UCSD-AML1 (cell line): ENCODE data around the gene CNTN5.
"Not testable (repeated sequence)": the region's sequence is repeated elsewhere in the genome, so short reads cannot be mapped to it uniquely, and the experiment has no call there.

ENCODE experiments used
- DNase-seq: peaks from one replicate; lab custom pipeline; 2025; ENCODE audit not compliant: unreplicated experiment; lab: John Stamatoyannopoulos, UW

Gene CNTN5

GRCh38 chr11:100177651-100178050 is 1156.9 kb downstream of the CNTN5 start:
- DNase-seq, result no peak

- DNase-seq, result no peak
These were observed 1161.6 kb downstream of the CNTN5 start for GRCh38 chr11:100182350-100182749.

GRCh38 chr11:100182927-100183326 is 1162.2 kb downstream of the CNTN5 start:
- DNase-seq, result no peak

- no peak for DNase-seq
These were observed 1164.8 kb downstream of the CNTN5 start for GRCh38 chr11:100185588-100185987.

- DNase-seq, result no peak
These were observed 1167.5 kb downstream of the CNTN5 start for GRCh38 chr11:100188137-100188783.

GRCh38 chr11:100190395-100190794 is 1169.6 kb downstream of the CNTN5 start:
- DNase-seq, result no peak

GRCh38 chr11:100192181-100192580 is 1171.4 kb downstream of the CNTN5 start:
- DNase-seq, result no peak

- DNase-seq, result no peak
These were observed 1183.0 kb downstream of the CNTN5 start for GRCh38 chr11:100203789-100204188.

GRCh38 chr11:100205926-100206325 is 1185.2 kb downstream of the CNTN5 start:
- DNase-seq, result no peak

GRCh38 chr11:100208207-100208606 is 1187.5 kb downstream of the CNTN5 start:
- no peak for DNase-seq

GRCh38 chr11:100214791-100215190 is 1194.0 kb downstream of the CNTN5 start:
- no peak for DNase-seq

- DNase-seq, result no peak
These were observed 1200.1 kb downstream of the CNTN5 start for GRCh38 chr11:100220801-100221200.

GRCh38 chr11:100221791-100222190 is 1201.0 kb downstream of the CNTN5 start:
- no peak for DNase-seq

GRCh38 chr11:100224541-100225034 is 1203.8 kb downstream of the CNTN5 start:
- no peak for DNase-seq

- no peak for DNase-seq
These were observed 1208.3 kb downstream of the CNTN5 start for GRCh38 chr11:100229086-100229485.

GRCh38 chr11:100232006-100232405 is 1211.3 kb downstream of the CNTN5 start:
- DNase-seq, result no peak

GRCh38 chr11:100235085-100235484 is 1214.3 kb downstream of the CNTN5 start:
- DNase-seq, result no peak

GRCh38 chr11:100240025-100240539 is 1219.3 kb downstream of the CNTN5 start:
- DNase-seq, result no peak

- DNase-seq, result no peak
These were observed 1227.0 kb downstream of the CNTN5 start for GRCh38 chr11:100247704-100248103.

- not testable (repeated sequence) for DNase-seq
These were observed 1236.6 kb downstream of the CNTN5 start for GRCh38 chr11:100257238-100257803.

GRCh38 chr11:100269516-100269915 is 1248.8 kb downstream of the CNTN5 start:
- no peak for DNase-seq

GRCh38 chr11:100273066-100273815 is 1252.5 kb downstream of the CNTN5 start:
- no peak for DNase-seq
